ENCODE data around the gene TMEM9B. TPM values are rescaled to one million over a fixed set of nuclear protein-coding genes. Genes with fewer than 3 reads are reported as not detected.
A peak's percentile ranks its signal among the peaks of the same experiment; 100 is the strongest.
"Not testable (repeated sequence)": the region's sequence is repeated elsewhere in the genome, so short reads cannot be mapped to it uniquely, and the experiment has no call there.

The TMEM9B gene
- total RNA-seq, result 10 to 100 TPM; 21.1 to 22.3 TPM

DNA sequence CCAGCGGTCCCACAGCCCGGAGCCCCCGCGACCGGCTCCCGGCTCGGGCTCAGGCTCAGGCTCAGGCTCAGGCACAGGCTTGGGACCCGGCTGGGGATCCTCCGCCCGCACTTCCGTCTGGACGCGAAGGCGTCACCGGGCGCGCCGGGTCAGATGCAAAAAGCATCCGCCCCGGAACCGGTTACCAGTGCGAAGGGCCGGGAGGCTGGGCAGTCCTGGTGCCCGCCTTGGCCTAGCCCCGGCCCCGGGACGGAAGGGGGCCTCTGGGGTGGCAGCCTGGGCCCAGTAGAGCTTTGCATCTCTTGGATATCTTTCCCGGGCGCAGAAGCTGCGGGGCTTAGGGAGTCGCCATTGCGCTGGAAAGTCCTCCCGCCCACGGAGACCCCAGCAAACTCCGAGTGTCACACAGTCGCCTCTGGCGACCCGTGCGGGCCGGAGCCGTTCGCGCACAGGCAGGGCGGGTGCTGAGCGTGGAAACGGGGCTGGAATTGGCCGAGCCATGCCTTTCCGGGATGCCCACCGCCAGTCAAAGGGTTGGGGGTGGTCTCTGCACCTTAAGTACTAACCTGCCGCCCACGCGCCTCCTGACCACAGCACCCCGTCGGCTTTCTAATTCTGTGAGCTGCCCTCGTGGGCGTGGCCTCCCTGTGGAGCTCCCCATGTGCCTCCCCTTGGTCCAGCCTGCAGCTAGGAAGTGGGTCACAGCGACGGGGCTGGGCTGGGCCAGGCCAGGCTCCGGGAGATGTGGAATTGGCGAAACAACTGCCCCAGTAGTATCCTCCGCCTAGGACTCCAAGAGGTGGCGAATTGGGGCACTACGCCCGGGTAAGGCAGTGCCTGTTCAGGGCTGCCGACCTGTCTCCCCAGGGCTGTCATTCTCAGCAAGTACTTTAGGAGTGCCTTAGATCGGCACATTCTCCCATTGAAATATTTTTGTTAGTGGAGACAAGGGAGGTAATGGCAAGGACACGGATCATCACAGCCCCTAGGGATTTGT is at the start of gene TMEM9B:
Gene TMEM9B, minus strand, starts transcription at position 119 of the 997 bp plus-strand sequence. CDS start 129 bp downstream, outside the sequence.
- Mint-ChIP-seq H3K36me3 (peaks cover 3% of the 10 kb centered on the region), H3K4me3 (peak within 1 kb of the TSS; percentile 99), H3K27me3 (no peaks in the 10 kb centered on the region), H3K4me1 (peaks cover 29% of the 10 kb centered on the region), H3K27ac (peak within 1 kb of the TSS; percentile 93), H3K9me3 (no peaks in the 10 kb centered on the region)
- peak; percentile 89 for DNase-seq

DNA sequence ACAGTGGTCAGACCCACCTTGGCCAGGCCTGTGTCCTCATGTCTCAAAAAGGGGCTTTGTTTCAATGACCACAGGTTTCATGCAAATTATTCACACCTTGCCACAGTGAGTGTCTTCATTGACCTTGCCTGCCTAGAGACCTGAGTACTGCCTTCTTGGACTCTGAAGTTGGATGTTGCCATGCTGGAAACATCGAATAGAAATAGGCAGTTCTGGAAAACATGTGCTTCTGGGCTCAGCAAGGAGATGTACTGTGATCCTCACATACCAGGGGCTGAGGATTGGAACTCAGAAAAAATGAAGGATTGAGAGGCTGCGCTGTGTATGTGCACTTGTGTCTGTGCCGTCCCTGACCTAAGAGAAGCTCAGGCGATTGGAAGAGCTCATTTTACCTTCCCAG is 49.1 kb upstream of the TMEM9B start:
- H3K9me3 Mint-ChIP-seq, result peaks cover 7% of the 10 kb centered on the region
- DNase-seq, result no peak
- H3K27ac Mint-ChIP-seq, result no peak overlapping the region
- peaks cover 10% of the 10 kb centered on the region for H3K27me3 Mint-ChIP-seq
- H3K36me3 Mint-ChIP-seq, result no peaks in the 10 kb centered on the region
- no peak overlapping the region for H3K4me3 Mint-ChIP-seq
- peaks cover 10% of the 10 kb centered on the region for H3K4me1 Mint-ChIP-seq

- H3K36me3 Mint-ChIP-seq, H3K9me3 Mint-ChIP-seq, H3K4me1 Mint-ChIP-seq, H3K4me3 Mint-ChIP-seq, H3K27ac Mint-ChIP-seq, DNase-seq: not testable (repeated sequence)
- H3K27me3 Mint-ChIP-seq, result peaks cover 24% of the 10 kb centered on the region
Observed at GRCh38 chr11:9009538-9009937, 45.3 kb upstream of the TMEM9B start.

DNA sequence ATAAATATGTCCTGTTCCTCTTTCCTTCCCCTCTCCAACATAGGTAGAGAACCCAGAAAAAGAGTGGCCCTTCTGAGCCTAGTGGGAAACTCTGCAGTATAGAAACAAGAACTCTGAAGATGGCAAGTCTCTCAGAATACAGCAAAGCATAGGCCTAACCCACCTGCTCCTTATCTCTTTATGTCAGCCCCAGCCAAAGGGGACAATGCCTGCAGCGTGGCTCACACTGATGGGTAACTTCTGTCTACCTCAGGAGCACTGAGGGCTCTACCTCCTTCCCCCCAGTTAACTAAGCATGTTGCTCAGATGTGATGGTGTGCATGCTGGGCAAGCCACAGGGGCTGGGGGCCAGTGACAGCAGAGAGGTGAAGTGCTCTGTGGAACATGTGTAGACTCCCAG is 44.4 kb upstream of the TMEM9B start:
- Mint-ChIP-seq H3K27me3 (peaks cover 24% of the 10 kb centered on the region), H3K4me3 (no peak overlapping the region), H3K27ac (no peak overlapping the region), H3K4me1 (peaks cover 5% of the 10 kb centered on the region), H3K36me3 (no peaks in the 10 kb centered on the region), H3K9me3 (peaks cover 7% of the 10 kb centered on the region)
- no peak for DNase-seq

- H3K27ac Mint-ChIP-seq, result no peak overlapping the region
- peaks cover 8% of the 10 kb centered on the region for H3K4me1 Mint-ChIP-seq
- DNase-seq, result no peak
- H3K36me3 Mint-ChIP-seq, result no peaks in the 10 kb centered on the region
- peaks cover 7% of the 10 kb centered on the region for H3K9me3 Mint-ChIP-seq
- H3K27me3 Mint-ChIP-seq, result peaks cover 25% of the 10 kb centered on the region
- no peak overlapping the region for H3K4me3 Mint-ChIP-seq
Observed at GRCh38 chr11:9008011-9008550, 43.8 kb upstream of the TMEM9B start.

- Mint-ChIP-seq H3K4me3 (peak overlapping the region; percentile 22), H3K27me3 (peaks cover 43% of the 10 kb centered on the region), H3K36me3 (no peaks in the 10 kb centered on the region), H3K4me1 (peaks cover 24% of the 10 kb centered on the region), H3K27ac (peak overlapping the region; percentile 7), H3K9me3 (peaks cover 3% of the 10 kb centered on the region)
- DNase-seq, result no peak
Observed at GRCh38 chr11:9005087-9005486, 40.8 kb upstream of the TMEM9B start.

- Mint-ChIP-seq H3K4me1 (peaks cover 24% of the 10 kb centered on the region), H3K9me3 (no peaks in the 10 kb centered on the region), H3K36me3 (no peaks in the 10 kb centered on the region), H3K27me3 (peaks cover 49% of the 10 kb centered on the region), H3K27ac (no peak overlapping the region), H3K4me3 (peak overlapping the region; percentile 22)
- peak; percentile 9 for DNase-seq
Observed at GRCh38 chr11:9004183-9004926, 40.1 kb upstream of the TMEM9B start.

- peaks cover 55% of the 10 kb centered on the region for H3K27me3 Mint-ChIP-seq
- peak; percentile 72 for DNase-seq
- peaks cover 24% of the 10 kb centered on the region for H3K4me1 Mint-ChIP-seq
- H3K36me3 Mint-ChIP-seq, result no peaks in the 10 kb centered on the region
- H3K9me3 Mint-ChIP-seq, result no peaks in the 10 kb centered on the region
- peak within 1 kb of the TSS; percentile 69 for H3K4me3 Mint-ChIP-seq
- peak within 1 kb of the TSS; percentile 31 for H3K27ac Mint-ChIP-seq
Observed at GRCh38 chr11:9003573-9004182, 39.4 kb upstream of the TMEM9B start, which contains the start of gene NRIP3. Gene NRIP3, minus strand, starts transcription at chr11:9004001. Its CDS starts 66 bp downstream, at chr11:9003935.

DNA sequence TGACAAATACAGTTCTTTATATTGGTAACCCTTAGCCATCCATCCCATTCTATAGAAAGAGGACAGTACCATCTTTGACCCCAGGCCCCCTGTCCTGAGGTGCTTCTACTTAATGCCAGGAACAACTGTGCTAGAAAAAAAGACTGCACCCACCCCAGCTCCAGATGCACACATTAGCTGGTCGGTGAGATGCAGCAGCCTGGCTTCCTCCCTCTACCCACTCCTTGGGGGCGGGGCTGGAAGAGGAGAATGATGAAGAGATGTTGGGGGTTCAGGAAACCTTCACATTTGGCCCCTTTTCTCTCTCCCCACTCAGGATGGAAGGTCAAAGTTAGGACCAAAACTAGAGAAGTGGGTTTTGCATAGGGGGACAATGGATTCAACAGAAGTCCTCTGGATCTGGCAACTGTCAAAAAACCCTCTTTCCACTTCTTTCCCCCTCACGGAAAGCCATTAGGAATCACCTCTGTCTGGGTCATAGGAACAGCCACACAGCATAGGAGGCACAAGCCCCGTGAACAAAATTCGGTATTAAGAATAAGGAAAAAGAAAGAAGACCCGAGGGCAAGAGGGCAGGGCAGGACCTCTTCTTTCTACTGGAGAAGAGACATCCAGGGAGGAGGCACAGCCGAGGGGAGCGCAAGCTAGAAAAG is 38.8 kb upstream of the TMEM9B start:
- Mint-ChIP-seq H3K36me3 (no peaks in the 10 kb centered on the region), H3K4me3 (peak overlapping the region; percentile 69), H3K4me1 (peaks cover 24% of the 10 kb centered on the region), H3K27me3 (peaks cover 55% of the 10 kb centered on the region), H3K9me3 (no peaks in the 10 kb centered on the region), H3K27ac (peak overlapping the region; percentile 31)
- DNase-seq, result peak; percentile 19

- H3K9me3 Mint-ChIP-seq, result no peaks in the 10 kb centered on the region
- H3K27me3 Mint-ChIP-seq, result peaks cover 52% of the 10 kb centered on the region
- no peak overlapping the region for H3K27ac Mint-ChIP-seq
- no peaks in the 10 kb centered on the region for H3K36me3 Mint-ChIP-seq
- peaks cover 24% of the 10 kb centered on the region for H3K4me1 Mint-ChIP-seq
- peak; percentile 25 for DNase-seq
- H3K4me3 Mint-ChIP-seq, result no peak overlapping the region
Observed at GRCh38 chr11:9001736-9002135, 37.5 kb upstream of the TMEM9B start.

GRCh38 chr11:8998017-8998416 is 33.8 kb upstream of the TMEM9B start:
- Mint-ChIP-seq H3K4me1 (peaks cover 15% of the 10 kb centered on the region), H3K36me3 (no peaks in the 10 kb centered on the region), H3K27me3 (peaks cover 37% of the 10 kb centered on the region), H3K9me3 (no peaks in the 10 kb centered on the region), H3K4me3 (no peak overlapping the region), H3K27ac (no peak overlapping the region)
- DNase-seq, result no peak

DNA sequence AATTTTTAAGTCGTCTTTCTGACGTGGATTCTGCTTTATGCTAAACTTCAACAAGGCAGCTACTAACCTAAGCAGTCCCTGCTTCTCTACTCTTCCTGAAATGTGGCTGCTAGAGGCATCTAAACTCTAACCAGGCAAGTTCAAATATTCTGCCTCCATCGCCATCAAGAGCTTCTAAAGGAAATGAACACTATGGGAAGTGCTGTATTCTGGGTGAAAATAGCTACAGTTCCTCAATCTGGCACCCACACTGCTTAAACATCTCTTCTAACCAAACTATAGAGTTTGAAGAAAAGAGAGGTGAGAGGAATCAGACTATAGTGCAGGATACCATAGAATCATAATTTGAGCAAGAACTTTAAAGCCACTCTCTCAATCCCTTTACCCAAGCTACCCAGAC is 33.2 kb upstream of the TMEM9B start:
- Mint-ChIP-seq H3K4me3 (no peak overlapping the region), H3K4me1 (peaks cover 11% of the 10 kb centered on the region), H3K9me3 (no peaks in the 10 kb centered on the region), H3K27ac (no peak overlapping the region), H3K27me3 (peaks cover 32% of the 10 kb centered on the region), H3K36me3 (no peaks in the 10 kb centered on the region)
- DNase-seq, result no peak

DNA sequence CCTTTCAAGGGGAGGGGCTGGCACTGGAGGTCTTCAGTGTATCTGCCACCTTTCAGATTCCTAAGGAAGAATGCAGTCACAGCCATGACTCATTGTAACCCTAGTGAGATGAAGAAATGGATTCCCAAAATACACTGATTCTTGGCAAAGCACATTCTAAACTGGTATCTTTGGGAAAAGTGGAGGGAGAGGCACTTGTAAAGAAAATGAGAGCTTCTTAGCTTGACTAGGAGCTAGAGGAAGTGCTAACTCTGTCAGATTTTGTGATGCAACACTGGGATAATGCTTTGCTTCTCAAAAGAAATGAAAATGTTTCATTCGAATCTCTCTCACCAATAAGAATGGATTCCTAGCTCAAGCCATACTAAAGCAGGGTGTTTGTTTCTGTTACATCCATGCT is 25.2 kb upstream of the TMEM9B start:
- DNase-seq, result no peak
- Mint-ChIP-seq H3K36me3 (no peaks in the 10 kb centered on the region), H3K27me3 (peaks cover 15% of the 10 kb centered on the region), H3K9me3 (no peaks in the 10 kb centered on the region), H3K27ac (no peak overlapping the region), H3K4me3 (no peak overlapping the region), H3K4me1 (no peaks in the 10 kb centered on the region)

Data from activated naive CD8-positive, alpha-beta T cell treated with anti-CD3 and anti-CD28 coated beads for 36 hours (primary cell).